HEK293 (cell line): Measurements from ENCODE around the gene LGI4.
A peak's percentile ranks its signal among the peaks of the same experiment; 100 is the strongest.

Experiments used
- ATF2 ChIP-seq: fragments of 450-650 bp; formaldehyde crosslinking; IDR thresholded peaks from 2 replicates; pipeline ENCODE4 v1.5.1; 2016; ENCODE audit warnings: missing biosample characterization, missing genetic modification characterization, low read depth
- EGR2 ChIP-seq: fragments of 450-650 bp; formaldehyde crosslinking; IDR thresholded peaks from 2 replicates; pipeline ENCODE4 v1.5.1; 2016; ENCODE audit warnings: low read depth, missing biosample characterization, missing genetic modification characterization
- INSM2 ChIP-seq: fragments of 450-650 bp; formaldehyde crosslinking; IDR thresholded peaks from 2 replicates; pipeline ENCODE4 v1.5.1; 2016; ENCODE audit warnings: missing biosample characterization, missing genetic modification characterization
- KLF16 ChIP-seq: fragments of 450-650 bp; formaldehyde crosslinking; IDR thresholded peaks from 2 replicates; pipeline ENCODE4 v1.5.1; 2017; ENCODE audit warnings: missing biosample characterization, missing genetic modification characterization
- KLF17 ChIP-seq: fragments of 450-650 bp; formaldehyde crosslinking; IDR thresholded peaks from 2 replicates; pipeline ENCODE4 v1.5.1; 2016; ENCODE audit warnings: missing biosample characterization, missing genetic modification characterization
- PRDM10 ChIP-seq: fragments of 450-650 bp; formaldehyde crosslinking; IDR thresholded peaks from 2 replicates; pipeline ENCODE4 v1.5.1; 2016; ENCODE audit warnings: missing biosample characterization, missing genetic modification characterization
- PRDM4 ChIP-seq: fragments of 450-650 bp; formaldehyde crosslinking; IDR thresholded peaks from 2 replicates; pipeline ENCODE4 v1.5.1; 2017; ENCODE audit warnings: missing biosample characterization, missing genetic modification characterization
- PRDM6 ChIP-seq: fragments of 450-650 bp; formaldehyde crosslinking; IDR thresholded peaks from 2 replicates; pipeline ENCODE4 v1.5.1; 2017; ENCODE audit warnings: missing biosample characterization, missing genetic modification characterization
- ZNF239 ChIP-seq: fragments of 450-650 bp; formaldehyde crosslinking; IDR thresholded peaks from 2 replicates; pipeline ENCODE4 v1.5.1; 2016; ENCODE audit warnings: missing biosample characterization, missing genetic modification characterization
- ZNF280D ChIP-seq: fragments of 450-650 bp; formaldehyde crosslinking; IDR thresholded peaks from 2 replicates; pipeline ENCODE4 v1.5.1; 2016; ENCODE audit warnings: missing biosample characterization, missing genetic modification characterization
- ZNF398 ChIP-seq: fragments of 450-650 bp; formaldehyde crosslinking; IDR thresholded peaks from 2 replicates; pipeline ENCODE4 v1.5.1; 2017; ENCODE audit warnings: missing biosample characterization, missing genetic modification characterization
- ZNF433 ChIP-seq: fragments of 450-650 bp; formaldehyde crosslinking; IDR thresholded peaks from 2 replicates; pipeline ENCODE4 v1.5.1; 2016; ENCODE audit warnings: missing biosample characterization, missing genetic modification characterization, low read depth
- ZNF510 ChIP-seq: fragments of 450-650 bp; formaldehyde crosslinking; IDR thresholded peaks from 2 replicates; pipeline ENCODE4 v1.5.1; 2018; ENCODE audit warnings: mild to moderate bottlenecking, missing genetic modification characterization, missing biosample characterization; ENCODE audit not compliant: insufficient replicate concordance
- ZNF513 ChIP-seq: fragments of 450-650 bp; IDR thresholded peaks from 2 replicates; pipeline ENCODE4 v1.5.1; 2018; ENCODE audit warnings: missing biosample characterization, missing genetic modification characterization
- ZNF571 ChIP-seq: fragments of 450-650 bp; formaldehyde crosslinking; IDR thresholded peaks from 2 replicates; pipeline ENCODE4 v1.5.0; 2017; ENCODE audit warnings: missing biosample characterization, missing genetic modification characterization
- ZNF621 ChIP-seq: fragments of 450-650 bp; formaldehyde crosslinking; IDR thresholded peaks from 2 replicates; pipeline ENCODE4 v1.5.1; 2017; ENCODE audit warnings: missing biosample characterization, missing genetic modification characterization
- ZNF791 ChIP-seq: fragments of 450-650 bp; formaldehyde crosslinking; IDR thresholded peaks from 2 replicates; pipeline ENCODE4 v1.5.1; 2016; ENCODE audit warnings: missing biosample characterization, missing genetic modification characterization
- ZNF830 ChIP-seq: fragments of 450-650 bp; IDR thresholded peaks from 2 replicates; pipeline ENCODE4 v1.5.0; 2018; ENCODE audit warnings: missing biosample characterization, missing genetic modification characterization, low read depth, mild to moderate bottlenecking, moderate library complexity

Gene LGI4

GRCh38 chr19:35140962-35141836 lies 6.3 kb upstream of the LGI4 start (continued):
- TF ChIP-seq PRDM6 (tag by site-specific recombination) (no peak), KLF17 (tag by site-specific recombination) (peak; percentile 72), ZNF621 (no peak), ZNF791 (tag by site-specific recombination) (no peak; the same call in 1 of the 2 replicates), PRDM4 (tag by site-specific recombination) (no peak), PRDM10 (tag by site-specific recombination) (peak; percentile 22; the same call in 1 of the 2 replicates), ZNF510 (tag by site-specific recombination) (no peak), ATF2 (tag by site-specific recombination) (no peak; the same call in 1 of the 2 replicates), ZNF571 (tag by site-specific recombination) (no peak), ZNF513 (tag by site-specific recombination) (peak; percentile 90), EGR2 (tag by site-specific recombination) (peak; percentile 98), ZNF398 (peak; percentile 97), ZNF830 (tag by site-specific recombination) (no peak), INSM2 (peak; percentile 73), ZNF433 (no peak), ZNF280D (no peak), ZNF239 (tag by site-specific recombination) (no peak), KLF16 (tag by site-specific recombination) (peak; percentile 54)
